SK-N-SH treated with all-trans-retinoic acid at 6 μM for 48 hours (cell line): Measurements from ENCODE around the gene ARL5A.

Experiments used
- ATAC-seq: fragments of 200-7000 bp; cut with Tn5 transposase; 3 replicates; pipeline ENCODE4 v1.9.1; 2020; ENCODE audit warnings: mild to moderate bottlenecking, moderate library complexity
- ARNTL ChIP-seq: fragments of 450-650 bp; formaldehyde crosslinking; IDR thresholded peaks from 2 replicates; pipeline ENCODE4 v1.5.0; 2020; ENCODE audit warnings: low read depth, mild to moderate bottlenecking, moderate library complexity, borderline replicate concordance
- BACH2 ChIP-seq: fragments of 250-450 bp; sonication (Bioruptor Pico); IDR thresholded peaks from 2 replicates; pipeline ENCODE4 v1.9.0; 2021; ENCODE audit warnings: mild to moderate bottlenecking, borderline replicate concordance
- CSDC2 ChIP-seq: fragments of 250-450 bp; sonication (Bioruptor Pico); IDR thresholded peaks from 2 replicates; pipeline ENCODE4 v1.5.0; 2020; ENCODE audit warnings: mild to moderate bottlenecking, moderate library complexity
- ESRRG ChIP-seq: fragments of 250-450 bp; sonication (Bioruptor Pico); IDR thresholded peaks from 2 replicates; pipeline ENCODE4 v1.6.1; 2021; ENCODE audit warnings: mild to moderate bottlenecking
- GLIS3 ChIP-seq: fragments of 250-450 bp; sonication (Bioruptor Pico); IDR thresholded peaks from 2 replicates; pipeline ENCODE4 v1.5.0; 2020; ENCODE audit warnings: mild to moderate bottlenecking, moderate library complexity
- ISL1 ChIP-seq: fragments of 250-450 bp; sonication (Bioruptor Pico); IDR thresholded peaks from 2 replicates; pipeline ENCODE4 v2.1.2; 2022; ENCODE audit warnings: mild to moderate bottlenecking, moderate library complexity
- OSR1 ChIP-seq: fragments of 250-450 bp; sonication (Bioruptor Pico); IDR thresholded peaks from 2 replicates; pipeline ENCODE4 v1.8.0; 2022; ENCODE audit warnings: moderate library complexity, mild to moderate bottlenecking, inconsistent platforms
- PPARA ChIP-seq: fragments of 250-450 bp; sonication (Bioruptor Pico); IDR thresholded peaks from 2 replicates; pipeline ENCODE4 v1.5.0; 2020; ENCODE audit warnings: mild to moderate bottlenecking, borderline replicate concordance
- RARB ChIP-seq: fragments of 250-450 bp; sonication (Bioruptor Pico); IDR thresholded peaks from 2 replicates; pipeline ENCODE4 v1.8.0; 2021; ENCODE audit warnings: mild to moderate bottlenecking, moderate library complexity
- ZC3H10 ChIP-seq: fragments of 250-450 bp; sonication (Bioruptor Pico); IDR thresholded peaks from 2 replicates; pipeline ENCODE4 v1.5.1; 2021; ENCODE audit warnings: mild to moderate bottlenecking, moderate library complexity
- ZFP3 ChIP-seq: fragments of 250-450 bp; sonication (Bioruptor Pico); IDR thresholded peaks from 2 replicates; pipeline ENCODE4 v1.5.0; 2020; ENCODE audit warnings: mild to moderate bottlenecking, moderate library complexity
- ZFP30 ChIP-seq: fragments of 450-650 bp; formaldehyde crosslinking; IDR thresholded peaks from 2 replicates; pipeline ENCODE4 v1.5.0; 2022; ENCODE audit warnings: mild to moderate bottlenecking, moderate library complexity
- ZNF565 ChIP-seq: fragments of 450-650 bp; formaldehyde crosslinking; conservative IDR thresholded peaks from 2 replicates; pipeline ENCODE4 v1.5.0; 2020; ENCODE audit warnings: low read depth, mild to moderate bottlenecking, moderate library complexity
- ZNF70 ChIP-seq: fragments of 450-650 bp; formaldehyde crosslinking; IDR thresholded peaks from 2 replicates; pipeline ENCODE4 v1.5.0; 2020; ENCODE audit warnings: mild to moderate bottlenecking, moderate library complexity
- ZNF8 ChIP-seq: fragments of 450-650 bp; formaldehyde crosslinking; IDR thresholded peaks from 2 replicates; pipeline ENCODE4 v1.5.0; 2020; ENCODE audit warnings: mild to moderate bottlenecking, moderate library complexity
- TF ChIP-seq, protein P1 (sequence below): fragments of 250-450 bp; sonication (Bioruptor Pico); IDR thresholded peaks from 2 replicates; pipeline ENCODE4 v1.5.0; 2020; ENCODE audit warnings: mild to moderate bottlenecking, moderate library complexity
- TF ChIP-seq, protein P2 (sequence below): fragments of 250-450 bp; sonication (Bioruptor Pico); IDR thresholded peaks from 2 replicates; pipeline ENCODE4 v1.8.0; 2021; ENCODE audit warnings: low read depth, mild to moderate bottlenecking, moderate library complexity, borderline replicate concordance
- TF ChIP-seq, protein P3 (sequence below): fragments of 250-450 bp; sonication (Bioruptor Pico); IDR thresholded peaks from 2 replicates; pipeline ENCODE4 v1.8.0; 2020; ENCODE audit warnings: mild to moderate bottlenecking, moderate library complexity, borderline replicate concordance
- TF ChIP-seq, protein P4 (sequence below): fragments of 250-450 bp; sonication (Bioruptor Pico); IDR thresholded peaks from 2 replicates; pipeline ENCODE4 v1.5.1; 2020; ENCODE audit warnings: low read depth, mild to moderate bottlenecking, moderate library complexity
- TF ChIP-seq, protein P5 (sequence below): fragments of 250-450 bp; sonication (Bioruptor Pico); IDR thresholded peaks from 2 replicates; pipeline ENCODE4 v1.5.1; 2021; ENCODE audit warnings: mild to moderate bottlenecking, moderate library complexity

ARL5A gene

DNA sequence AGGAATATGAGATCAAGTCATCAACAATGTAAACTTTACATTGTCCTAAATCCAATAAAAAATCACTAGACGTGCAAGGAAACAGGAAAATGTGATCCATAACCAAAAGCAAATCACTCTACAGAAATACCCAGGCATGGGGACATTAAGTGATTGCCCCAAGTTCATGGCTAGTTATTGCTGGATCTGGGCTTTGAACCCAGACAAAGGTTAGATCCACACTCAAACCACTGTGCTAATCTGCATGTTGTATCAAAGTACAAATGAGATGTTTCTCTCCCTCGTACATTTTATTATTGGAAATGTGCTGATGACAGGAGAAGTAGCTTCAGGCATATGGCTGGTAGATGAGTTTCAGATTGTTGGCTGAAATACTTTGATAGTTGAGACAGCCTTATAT lies 2.7 kb upstream of the ARL5A start:
- TF ChIP-seq ZNF565 (CRISPR knock-in tag): no peak
- no peak for TF ChIP-seq ZNF70
- TF ChIP-seq, protein P1, sequence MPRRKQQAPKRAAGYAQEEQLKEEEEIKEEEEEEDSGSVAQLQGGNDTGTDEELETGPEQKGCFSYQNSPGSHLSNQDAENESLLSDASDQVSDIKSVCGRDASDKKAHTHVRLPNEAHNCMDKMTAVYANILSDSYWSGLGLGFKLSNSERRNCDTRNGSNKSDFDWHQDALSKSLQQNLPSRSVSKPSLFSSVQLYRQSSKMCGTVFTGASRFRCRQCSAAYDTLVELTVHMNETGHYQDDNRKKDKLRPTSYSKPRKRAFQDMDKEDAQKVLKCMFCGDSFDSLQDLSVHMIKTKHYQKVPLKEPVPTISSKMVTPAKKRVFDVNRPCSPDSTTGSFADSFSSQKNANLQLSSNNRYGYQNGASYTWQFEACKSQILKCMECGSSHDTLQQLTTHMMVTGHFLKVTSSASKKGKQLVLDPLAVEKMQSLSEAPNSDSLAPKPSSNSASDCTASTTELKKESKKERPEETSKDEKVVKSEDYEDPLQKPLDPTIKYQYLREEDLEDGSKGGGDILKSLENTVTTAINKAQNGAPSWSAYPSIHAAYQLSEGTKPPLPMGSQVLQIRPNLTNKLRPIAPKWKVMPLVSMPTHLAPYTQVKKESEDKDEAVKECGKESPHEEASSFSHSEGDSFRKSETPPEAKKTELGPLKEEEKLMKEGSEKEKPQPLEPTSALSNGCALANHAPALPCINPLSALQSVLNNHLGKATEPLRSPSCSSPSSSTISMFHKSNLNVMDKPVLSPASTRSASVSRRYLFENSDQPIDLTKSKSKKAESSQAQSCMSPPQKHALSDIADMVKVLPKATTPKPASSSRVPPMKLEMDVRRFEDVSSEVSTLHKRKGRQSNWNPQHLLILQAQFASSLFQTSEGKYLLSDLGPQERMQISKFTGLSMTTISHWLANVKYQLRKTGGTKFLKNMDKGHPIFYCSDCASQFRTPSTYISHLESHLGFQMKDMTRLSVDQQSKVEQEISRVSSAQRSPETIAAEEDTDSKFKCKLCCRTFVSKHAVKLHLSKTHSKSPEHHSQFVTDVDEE: no peak
- no peak for TF ChIP-seq ARNTL (CRISPR knock-in tag)
- TF ChIP-seq ZNF8 (CRISPR knock-in tag): no peak
- no peak for TF ChIP-seq BACH2 (CRISPR knock-in tag)
- TF ChIP-seq ZFP3 (CRISPR knock-in tag): no peak
- TF ChIP-seq RARB (CRISPR knock-in tag): no peak
- TF ChIP-seq ISL1 (CRISPR knock-in tag): no peak
- TF ChIP-seq, protein P2, sequence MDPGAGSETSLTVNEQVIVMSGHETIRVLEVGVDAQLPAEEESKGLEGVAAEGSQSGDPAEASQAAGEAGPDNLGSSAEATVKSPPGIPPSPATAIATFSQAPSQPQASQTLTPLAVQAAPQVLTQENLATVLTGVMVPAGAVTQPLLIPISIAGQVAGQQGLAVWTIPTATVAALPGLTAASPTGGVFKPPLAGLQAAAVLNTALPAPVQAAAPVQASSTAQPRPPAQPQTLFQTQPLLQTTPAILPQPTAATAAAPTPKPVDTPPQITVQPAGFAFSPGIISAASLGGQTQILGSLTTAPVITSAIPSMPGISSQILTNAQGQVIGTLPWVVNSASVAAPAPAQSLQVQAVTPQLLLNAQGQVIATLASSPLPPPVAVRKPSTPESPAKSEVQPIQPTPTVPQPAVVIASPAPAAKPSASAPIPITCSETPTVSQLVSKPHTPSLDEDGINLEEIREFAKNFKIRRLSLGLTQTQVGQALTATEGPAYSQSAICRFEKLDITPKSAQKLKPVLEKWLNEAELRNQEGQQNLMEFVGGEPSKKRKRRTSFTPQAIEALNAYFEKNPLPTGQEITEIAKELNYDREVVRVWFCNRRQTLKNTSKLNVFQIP (CRISPR knock-in tag): no peak
- TF ChIP-seq PPARA (CRISPR knock-in tag): no peak
- TF ChIP-seq, protein P3, sequence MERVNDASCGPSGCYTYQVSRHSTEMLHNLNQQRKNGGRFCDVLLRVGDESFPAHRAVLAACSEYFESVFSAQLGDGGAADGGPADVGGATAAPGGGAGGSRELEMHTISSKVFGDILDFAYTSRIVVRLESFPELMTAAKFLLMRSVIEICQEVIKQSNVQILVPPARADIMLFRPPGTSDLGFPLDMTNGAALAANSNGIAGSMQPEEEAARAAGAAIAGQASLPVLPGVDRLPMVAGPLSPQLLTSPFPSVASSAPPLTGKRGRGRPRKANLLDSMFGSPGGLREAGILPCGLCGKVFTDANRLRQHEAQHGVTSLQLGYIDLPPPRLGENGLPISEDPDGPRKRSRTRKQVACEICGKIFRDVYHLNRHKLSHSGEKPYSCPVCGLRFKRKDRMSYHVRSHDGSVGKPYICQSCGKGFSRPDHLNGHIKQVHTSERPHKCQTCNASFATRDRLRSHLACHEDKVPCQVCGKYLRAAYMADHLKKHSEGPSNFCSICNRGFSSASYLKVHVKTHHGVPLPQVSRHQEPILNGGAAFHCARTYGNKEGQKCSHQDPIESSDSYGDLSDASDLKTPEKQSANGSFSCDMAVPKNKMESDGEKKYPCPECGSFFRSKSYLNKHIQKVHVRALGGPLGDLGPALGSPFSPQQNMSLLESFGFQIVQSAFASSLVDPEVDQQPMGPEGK (CRISPR knock-in tag): no peak
- TF ChIP-seq, protein P4, sequence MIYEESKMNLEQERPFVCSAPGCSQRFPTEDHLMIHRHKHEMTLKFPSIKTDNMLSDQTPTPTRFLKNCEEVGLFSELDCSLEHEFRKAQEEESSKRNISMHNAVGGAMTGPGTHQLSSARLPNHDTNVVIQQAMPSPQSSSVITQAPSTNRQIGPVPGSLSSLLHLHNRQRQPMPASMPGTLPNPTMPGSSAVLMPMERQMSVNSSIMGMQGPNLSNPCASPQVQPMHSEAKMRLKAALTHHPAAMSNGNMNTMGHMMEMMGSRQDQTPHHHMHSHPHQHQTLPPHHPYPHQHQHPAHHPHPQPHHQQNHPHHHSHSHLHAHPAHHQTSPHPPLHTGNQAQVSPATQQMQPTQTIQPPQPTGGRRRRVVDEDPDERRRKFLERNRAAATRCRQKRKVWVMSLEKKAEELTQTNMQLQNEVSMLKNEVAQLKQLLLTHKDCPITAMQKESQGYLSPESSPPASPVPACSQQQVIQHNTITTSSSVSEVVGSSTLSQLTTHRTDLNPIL (CRISPR knock-in tag): no peak
- no peak for TF ChIP-seq OSR1 (CRISPR knock-in tag)
- ATAC-seq: no peak

DNA sequence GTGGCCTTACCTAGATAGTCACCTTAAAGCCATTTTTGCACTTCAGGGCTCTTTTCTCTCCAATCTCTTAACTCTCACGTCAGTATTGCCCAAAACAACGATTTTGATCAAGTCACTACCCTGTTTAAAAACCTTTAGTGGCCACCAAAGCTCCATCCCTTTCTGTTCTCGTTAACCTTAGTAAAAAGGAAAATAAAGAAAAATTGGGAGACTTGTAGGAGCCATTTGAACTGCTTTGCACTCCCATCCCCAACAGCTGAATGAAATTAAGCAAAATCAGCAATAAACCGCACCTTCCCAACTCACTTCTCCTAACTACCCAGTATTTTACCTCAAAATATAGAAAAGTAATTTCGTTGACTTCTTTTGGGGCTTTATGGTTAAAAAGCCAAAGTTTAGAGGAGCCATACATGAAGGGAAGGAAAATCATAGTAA lies 686 bp upstream of the ARL5A start:
- TF ChIP-seq BACH2 (CRISPR knock-in tag) (no peak), ZNF565 (CRISPR knock-in tag) (no peak), ESRRG (CRISPR knock-in tag) (no peak), ISL1 (CRISPR knock-in tag) (no peak), ZC3H10 (CRISPR knock-in tag) (no peak), RARB (CRISPR knock-in tag) (no peak), ARNTL (CRISPR knock-in tag) (no peak), CSDC2 (CRISPR knock-in tag) (no peak), GLIS3 (no peak), ZFP30 (CRISPR knock-in tag) (no peak), ZNF70 (no peak), ZNF8 (CRISPR knock-in tag) (no peak)
- TF ChIP-seq, protein P5, sequence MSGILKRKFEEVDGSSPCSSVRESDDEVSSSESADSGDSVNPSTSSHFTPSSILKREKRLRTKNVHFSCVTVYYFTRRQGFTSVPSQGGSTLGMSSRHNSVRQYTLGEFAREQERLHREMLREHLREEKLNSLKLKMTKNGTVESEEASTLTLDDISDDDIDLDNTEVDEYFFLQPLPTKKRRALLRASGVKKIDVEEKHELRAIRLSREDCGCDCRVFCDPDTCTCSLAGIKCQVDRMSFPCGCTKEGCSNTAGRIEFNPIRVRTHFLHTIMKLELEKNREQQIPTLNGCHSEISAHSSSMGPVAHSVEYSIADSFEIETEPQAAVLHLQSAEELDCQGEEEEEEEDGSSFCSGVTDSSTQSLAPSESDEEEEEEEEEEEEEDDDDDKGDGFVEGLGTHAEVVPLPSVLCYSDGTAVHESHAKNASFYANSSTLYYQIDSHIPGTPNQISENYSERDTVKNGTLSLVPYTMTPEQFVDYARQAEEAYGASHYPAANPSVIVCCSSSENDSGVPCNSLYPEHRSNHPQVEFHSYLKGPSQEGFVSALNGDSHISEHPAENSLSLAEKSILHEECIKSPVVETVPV: no peak
- TF ChIP-seq, protein P2 (CRISPR knock-in tag): no peak
- TF ChIP-seq, protein P4 (CRISPR knock-in tag): no peak
- no peak for ATAC-seq
